Measurements from ENCODE around the gene ARL3.

ARL3 gene

GRCh38 chr10:102641402-102641801 is 72.8 kb downstream of the ARL3 start:
- H3K4me1 Mint-ChIP-seq = peaks cover 13% of the 10 kb centered on the region
- no peaks in the 10 kb centered on the region for H3K9me3 Mint-ChIP-seq
- H3K27me3 Mint-ChIP-seq (ENCODE audit: low read depth) = no peaks in the 10 kb centered on the region
- TF ChIP-seq CTCF (IDR thresholded peaks at IDR 0.05; ENCODE audit: unreplicated experiment in 3 of 3) = no peak
- H3K4me3 Mint-ChIP-seq = peak overlapping the region; percentile 90 to 93 (median 92)
- H3K27ac Mint-ChIP-seq = peak overlapping the region; percentile 98 to 100 (median 99)
- peaks cover 4% of the 10 kb centered on the region for H3K36me3 Mint-ChIP-seq (ENCODE audit: low read depth)

GRCh38 chr10:102639537-102639936 is 74.7 kb downstream of the ARL3 start:
- Mint-ChIP-seq H3K27ac (peak overlapping the region; percentile 2 to 61 (median 11)), H3K36me3 (ENCODE audit: low read depth) (no peaks in the 10 kb centered on the region), H3K4me1 (peaks cover 23% of the 10 kb centered on the region), H3K4me3 (peak overlapping the region; percentile 2 to 22 (median 18)), H3K27me3 (ENCODE audit: low read depth) (no peaks in the 10 kb centered on the region), H3K9me3 (no peaks in the 10 kb centered on the region)
- TF ChIP-seq CTCF (IDR thresholded peaks at IDR 0.05; ENCODE audit: unreplicated experiment in 3 of 3) = no peak

- Mint-ChIP-seq H3K9me3 (no peaks in the 10 kb centered on the region), H3K4me1 (peaks cover 54% of the 10 kb centered on the region), H3K36me3 (ENCODE audit: low read depth) (peaks cover 9% of the 10 kb centered on the region)
These were observed 78.8 kb downstream of the ARL3 start for GRCh38 chr10:102635377-102635776.

GRCh38 chr10:102634686-102635085 is 79.5 kb downstream of the ARL3 start:
- Mint-ChIP-seq H3K27ac (peak overlapping the region; percentile 97 to 100 (median 100)), H3K4me1 (peaks cover 61% of the 10 kb centered on the region), H3K4me3 (no peak overlapping the region), H3K36me3 (ENCODE audit: low read depth) (peaks cover 11% of the 10 kb centered on the region), H3K27me3 (ENCODE audit: low read depth) (no peaks in the 10 kb centered on the region), H3K9me3 (no peaks in the 10 kb centered on the region)
- no peak for TF ChIP-seq CTCF (IDR thresholded peaks at IDR 0.05; ENCODE audit: unreplicated experiment in 3 of 3)

More at GRCh38 chr10:102635377-102635776, 78.8 kb downstream of the ARL3 start:
- Mint-ChIP-seq H3K27ac (peak overlapping the region; percentile 74 to 100 (median 100)), H3K4me3 (no peak overlapping the region), H3K27me3 (ENCODE audit: low read depth) (no peaks in the 10 kb centered on the region)
- no peak for TF ChIP-seq CTCF (IDR thresholded peaks at IDR 0.05; ENCODE audit: unreplicated experiment in 3 of 3)

- peak overlapping the region; percentile 97 to 100 (median 100) for H3K27ac Mint-ChIP-seq
- no peaks in the 10 kb centered on the region for H3K9me3 Mint-ChIP-seq
- H3K27me3 Mint-ChIP-seq (ENCODE audit: low read depth) = no peaks in the 10 kb centered on the region
- H3K36me3 Mint-ChIP-seq (ENCODE audit: low read depth) = peaks cover 11% of the 10 kb centered on the region
- H3K4me1 Mint-ChIP-seq = peaks cover 69% of the 10 kb centered on the region
- no peak for TF ChIP-seq CTCF (IDR thresholded peaks at IDR 0.05; ENCODE audit: unreplicated experiment in 3 of 3)
- peak overlapping the region in 1 of 3 experiments; percentile 52 for H3K4me3 Mint-ChIP-seq
These were observed 80.3 kb downstream of the ARL3 start for GRCh38 chr10:102633848-102634247.

- Mint-ChIP-seq H3K9me3 (no peaks in the 10 kb centered on the region), H3K27me3 (ENCODE audit: low read depth) (no peaks in the 10 kb centered on the region), H3K4me3 (peak overlapping the region; percentile 49 to 52 (median 50)), H3K4me1 (peaks cover 75% of the 10 kb centered on the region), H3K27ac (peak overlapping the region; percentile 97 to 100 (median 100)), H3K36me3 (ENCODE audit: low read depth) (peaks cover 11% of the 10 kb centered on the region)
- no peak for TF ChIP-seq CTCF (IDR thresholded peaks at IDR 0.05; ENCODE audit: unreplicated experiment in 3 of 3)
These were observed 80.9 kb downstream of the ARL3 start for GRCh38 chr10:102633287-102633686.
